CD4-positive, alpha-beta T cell treated with Interferon alpha-2 for 1 hour (primary cell): ENCODE results near the gene IHH.

ENCODE experiments used
- DNase-seq, 2 donors: peaks; one replicate each; pipeline ENCODE4 v3.0.0-alpha.2; 2020 to 2022

Gene IHH

GRCh38 chr2:219073413-219074129 lies 12.8 kb upstream of the IHH start:
- peak in 1 of 2 donors; percentile 25 for DNase-seq

- no peak for DNase-seq
Observed at GRCh38 chr2:219072741-219073250, 12.1 kb upstream of the IHH start.

- no peak for DNase-seq
Observed at GRCh38 chr2:219071131-219071816, 10.6 kb upstream of the IHH start.

- DNase-seq = no peak
Observed at GRCh38 chr2:219065484-219065883, 4.8 kb upstream of the IHH start.

- DNase-seq = no peak
Observed at GRCh38 chr2:219062081-219062480, 1.4 kb upstream of the IHH start.

- DNase-seq = no peak
Observed at GRCh38 chr2:219059725-219060682, 717 bp downstream of the IHH start.

- DNase-seq = no peak
Observed at GRCh38 chr2:219059375-219059724, 1.4 kb downstream of the IHH start.

- DNase-seq = no peak
Observed at GRCh38 chr2:219058541-219059374, 2.0 kb downstream of the IHH start.

GRCh38 chr2:219057709-219058540 lies 2.8 kb downstream of the IHH start:
- DNase-seq = peak; percentile 76 to 81

GRCh38 chr2:219056896-219057708 lies 3.6 kb downstream of the IHH start:
- no peak for DNase-seq

- DNase-seq = no peak
Observed at GRCh38 chr2:219056176-219056895, 4.4 kb downstream of the IHH start.

GRCh38 chr2:219054956-219055903 lies 5.5 kb downstream of the IHH start:
- DNase-seq = no peak

GRCh38 chr2:219049282-219049681 lies 11.4 kb downstream of the IHH start:
- DNase-seq = no peak

GRCh38 chr2:219045937-219046550 lies 14.7 kb downstream of the IHH start:
- no peak for DNase-seq

- DNase-seq = no peak
Observed at GRCh38 chr2:219042750-219043149, 18.0 kb downstream of the IHH start.

GRCh38 chr2:219042157-219042556 lies 18.6 kb downstream of the IHH start:
- DNase-seq = no peak

GRCh38 chr2:219041252-219041651 lies 19.5 kb downstream of the IHH start, which contains the start of gene CFAP65:
Gene CFAP65, minus strand, starts transcription at chr2:219041516. Its CDS starts 2,468 bp downstream, at chr2:219039048.
- DNase-seq = peak in 1 of 2 donors; percentile 28

GRCh38 chr2:219038600-219038999 lies 22.1 kb downstream of the IHH start:
- no peak for DNase-seq
